HepG2 (cell line): Measurements from ENCODE around the gene PNMA5. TPM values are rescaled to one million over a fixed set of nuclear protein-coding genes. Genes with fewer than 3 reads are reported as not detected.
A peak's percentile ranks its signal among the peaks of the same experiment; 100 is the strongest.

ENCODE experiments used
- ATAC-seq: fragments of 200-7000 bp; cut with Tn5 transposase; 3 replicates; pipeline ENCODE4 v1.9.1; 2020; ENCODE audit warnings: mild to moderate bottlenecking, moderate library complexity
- BruUV-seq: library from RNA; stranded (reverse); fragments of 400-500 nt; replicated peaks from 2 replicates; lab custom pipeline; 2021; lab: Mats Ljungman, UMichigan
- CTCF ChIA-PET: fragments of 300-600 bp; formaldehyde crosslinking; extraction: SDS; loops from one replicate; lab custom pipeline; 2021; ENCODE audit warnings: low total read pairs, inconsistent platforms, low intra/inter-chr PET ratio; lab: Yijun Ruan, JAX
- POLR2A ChIA-PET: fragments of 350-600 bp; sonication (Branson Sonifier 250); formaldehyde crosslinking; loops from one replicate; lab custom pipeline; 2020; ENCODE audit warnings: antibody characterized with exemption, inconsistent platforms; lab: Yijun Ruan, JAX
- DNase-seq: peaks from one replicate; pipeline ENCODE4 v3.0.0-alpha.2; 2015; ENCODE audit warnings: low spot score
- FAIRE-seq: peaks from 3 replicates; lab custom pipeline; 2011; peaks lifted over from hg19 to GRCh38; lab: Jason Lieb, UNC
- H2AFZ ChIP-seq: one replicate; pipeline ENCODE4 v1.6.1; 2011; ENCODE audit warnings: low read length, inconsistent platforms
- H3K27ac ChIP-seq: fragments of 300-600 bp; 3 replicates; pipeline ENCODE4 v1.8.0; 2011; ENCODE audit warnings: mixed run types, mild to moderate bottlenecking, mixed read lengths, low read length, inconsistent platforms; ENCODE audit not compliant: insufficient read depth; ENCODE audit errors: extremely low read length
- H3K27me3 ChIP-seq, 2 experiments: fragments of 200-600 bp in 1 of 2; 2 replicates in 1 of 2; 3 replicates in 1 of 2; pipeline versions ENCODE4 v1.6.0 to v1.8.0; 2011; ENCODE audit warnings: low read length in 2 of 2, mild to moderate bottlenecking in 2 of 2, moderate library complexity in 2 of 2, inconsistent platforms in 1 of 2; ENCODE audit not compliant: insufficient read depth in 2 of 2, control insufficient read depth in 1 of 2
- H3K36me3 ChIP-seq, 2 experiments: fragments of 200-600 bp in 1 of 2; replicated peaks in 1 of 2; 2 replicates in 1 of 2; 3 replicates in 1 of 2; pipeline versions ENCODE4 v1.5.1 to v1.8.0; 2011; ENCODE audit warnings: low read length in 2 of 2, inconsistent platforms in 1 of 2; ENCODE audit not compliant: insufficient read depth in 2 of 2, control insufficient read depth in 1 of 2
- H3K4me1 ChIP-seq: 2 replicates; pipeline ENCODE4 v1.5.1; 2012; ENCODE audit warnings: low read length, inconsistent platforms; ENCODE audit not compliant: insufficient read depth
- H3K4me2 ChIP-seq: 2 replicates; pipeline ENCODE4 v1.6.0; 2011; ENCODE audit warnings: low read depth, low read length, inconsistent platforms
- H3K4me3 ChIP-seq, 3 experiments: fragments of 200-600 bp in 1 of 3; sonication (generic), shearing (Covaris generic) in 1 of 3; replicated peaks in 1 of 3; 2 replicates each; pipeline ENCODE4 v1.5.1; 2011 to 2016; ENCODE audit warnings: low read length in 3 of 3, inconsistent platforms in 2 of 3, low read depth in 2 of 3, mild to moderate bottlenecking in 2 of 3, control low read depth in 1 of 3, mixed read lengths in 1 of 3; ENCODE audit not compliant: insufficient read depth in 1 of 3
- H3K79me2 ChIP-seq: one replicate; pipeline ENCODE4 v1.6.1; 2011; ENCODE audit warnings: low read length, inconsistent platforms; ENCODE audit not compliant: insufficient read depth
- H3K9ac ChIP-seq: 2 replicates; pipeline ENCODE4 v1.6.0; 2011; ENCODE audit warnings: mild to moderate bottlenecking, low read depth, low read length, inconsistent platforms; ENCODE audit not compliant: insufficient read depth
- H3K9me3 ChIP-seq: 2 replicates; pipeline ENCODE4 v1.5.1; 2012; ENCODE audit warnings: mild to moderate bottlenecking, low read length
- H4K20me1 ChIP-seq: 2 replicates; pipeline ENCODE4 v1.6.0; 2011; ENCODE audit warnings: inconsistent platforms, mild to moderate bottlenecking, low read length, moderate library complexity; ENCODE audit not compliant: insufficient read depth
- BHLHE40 ChIP-seq: IDR thresholded peaks from 2 replicates; pipeline ENCODE4 v1.6.1; 2011; ENCODE audit warnings: low read length, improper control_type of control experiment
- CEBPB ChIP-seq: IDR thresholded peaks from 2 replicates; pipeline ENCODE4 v1.6.1; 2011; ENCODE audit warnings: low read depth, low read length, improper control_type of control experiment, borderline replicate concordance
- HHEX ChIP-seq: IDR thresholded peaks from 2 replicates; pipeline ENCODE4 v1.6.1; 2016; ENCODE audit warnings: control low read depth
- MAZ ChIP-seq, 2 experiments: sonication (generic) in 1 of 2; formaldehyde crosslinking in 1 of 2; IDR thresholded peaks; 2 replicates each; pipeline versions ENCODE4 v1.5.0 to v1.6.1; 2012 to 2020; ENCODE audit warnings: low read depth in 2 of 2, mild to moderate bottlenecking in 2 of 2, borderline replicate concordance in 1 of 2, improper control_type of control experiment in 1 of 2, low read length in 1 of 2, missing genetic modification reagents in 1 of 2, moderate library complexity in 1 of 2
- NFE2L1 ChIP-seq: sonication (generic); formaldehyde crosslinking; IDR thresholded peaks from 2 replicates; pipeline ENCODE4 v1.4.0; 2020; ENCODE audit warnings: missing genetic modification reagents, mild to moderate bottlenecking, borderline replicate concordance
- REXO4 ChIP-seq: sonication (generic); formaldehyde crosslinking; IDR thresholded peaks from 2 replicates; pipeline ENCODE4 v1.8.0; 2022; ENCODE audit warnings: missing genetic modification reagents, mild to moderate bottlenecking, borderline replicate concordance
- RFXANK ChIP-seq: IDR thresholded peaks from 2 replicates; pipeline ENCODE4 v1.6.1; 2016
- ZNF207 ChIP-seq: fragments of 450-650 bp; IDR thresholded peaks from 2 replicates; pipeline ENCODE4 v1.6.1; 2016; ENCODE audit warnings: antibody characterized with exemption, borderline replicate concordance
- ZNF296 ChIP-seq: sonication (generic); formaldehyde crosslinking; conservative IDR thresholded peaks from 2 replicates; pipeline ENCODE4 v1.5.0; 2020; ENCODE audit warnings: mild to moderate bottlenecking, missing genetic modification reagents
- ZNF333 ChIP-seq: sonication (generic); formaldehyde crosslinking; IDR thresholded peaks from 2 replicates; pipeline ENCODE4 v1.4.0; 2020; ENCODE audit warnings: mild to moderate bottlenecking, missing genetic modification reagents, borderline replicate concordance
- ZNF460 ChIP-seq: sonication (generic); formaldehyde crosslinking; IDR thresholded peaks from 2 replicates; pipeline ENCODE4 v1.5.1; 2020; ENCODE audit warnings: missing genetic modification reagents, mild to moderate bottlenecking, borderline replicate concordance
- ZNF572 ChIP-seq: sonication (generic); formaldehyde crosslinking; IDR thresholded peaks from 2 replicates; pipeline ENCODE4 v1.5.1; 2020; ENCODE audit warnings: mild to moderate bottlenecking, missing genetic modification reagents
- ZNF777 ChIP-seq: sonication (generic); formaldehyde crosslinking; IDR thresholded peaks from 2 replicates; pipeline ENCODE4 v1.4.0; 2020; ENCODE audit warnings: missing genetic modification reagents
- ZSCAN12 ChIP-seq: sonication (generic); formaldehyde crosslinking; IDR thresholded peaks from 2 replicates; pipeline ENCODE4 v1.9.0; 2021; ENCODE audit warnings: mild to moderate bottlenecking, missing genetic modification reagents
- ZSCAN29 ChIP-seq: sonication (generic); formaldehyde crosslinking; conservative IDR thresholded peaks from 2 replicates; pipeline ENCODE4 v1.4.0; 2020; ENCODE audit warnings: mild to moderate bottlenecking, missing genetic modification reagents
- WGBS: methylation state at CpG from one replicate; pipeline ENCODE4 v1.1.6; 2017; ENCODE audit warnings: low lambda C conversion rate; 5-methylcytosine and 5-hydroxymethylcytosine counted together
- in situ Hi-C: cut with HindIII; loops from 2 replicates; pipeline ENCODE4 v1.10.0; 2017; ENCODE audit warnings: low pct_unique_long_range_greater_than_20kb; ENCODE audit not compliant: extremely low pct_ligation_motif_present
- intact Hi-C: fragments of 100-400 bp; cut with micrococcal nuclease; formaldehyde crosslinking; loops from one replicate; pipeline ENCODE4 v1.10.0; 2022; ENCODE audit not compliant: unreplicated experiment
- polyA plus RNA-seq, 8 experiments: library from polyadenylated mRNA; depleted of rRNA in 3 of 8; stranded (reverse) in 7 of 8; unstranded in 1 of 8; fragments of >200 nt; fragmentation: Illumina TruSeq in 4 of 8; extraction: Trizol in 4 of 8; gene quantifications; 2 replicates each; pipeline versions ENCODE4 v1.2.1 to v1.2.3, GENCODE V29; 2011 to 2016; ENCODE audit warnings: low read depth in 4 of 8, missing spikeins in 1 of 8, mixed read lengths in 1 of 8; ENCODE audit not compliant: insufficient read depth in 1 of 8
- total RNA-seq, 5 experiments: library from RNA; depleted of rRNA; stranded (reverse); fragments of >200 nt; fragmentation: Illumina TruSeq; extraction: Trizol; gene quantifications; 2 replicates each; pipeline ENCODE4 v1.2.3, GENCODE V29; 2016; ENCODE audit warnings: low read depth in 1 of 5
- TF ChIP-seq, protein P1 (sequence below): sonication (generic); formaldehyde crosslinking; IDR thresholded peaks from 2 replicates; pipeline ENCODE4 v1.4.0; 2020; ENCODE audit warnings: missing genetic modification reagents, borderline replicate concordance
- TF ChIP-seq, protein P2 (sequence below): sonication (generic); IDR thresholded peaks from 2 replicates; pipeline ENCODE4 v1.6.1; 2016; ENCODE audit warnings: low read depth, borderline replicate concordance

The PNMA5 gene
- total and polyA plus RNA-seq, 2 of the 13 experiments (the other 11 are each of a cell fraction or from before 2014, with no cell fraction given) = not detected

DNA sequence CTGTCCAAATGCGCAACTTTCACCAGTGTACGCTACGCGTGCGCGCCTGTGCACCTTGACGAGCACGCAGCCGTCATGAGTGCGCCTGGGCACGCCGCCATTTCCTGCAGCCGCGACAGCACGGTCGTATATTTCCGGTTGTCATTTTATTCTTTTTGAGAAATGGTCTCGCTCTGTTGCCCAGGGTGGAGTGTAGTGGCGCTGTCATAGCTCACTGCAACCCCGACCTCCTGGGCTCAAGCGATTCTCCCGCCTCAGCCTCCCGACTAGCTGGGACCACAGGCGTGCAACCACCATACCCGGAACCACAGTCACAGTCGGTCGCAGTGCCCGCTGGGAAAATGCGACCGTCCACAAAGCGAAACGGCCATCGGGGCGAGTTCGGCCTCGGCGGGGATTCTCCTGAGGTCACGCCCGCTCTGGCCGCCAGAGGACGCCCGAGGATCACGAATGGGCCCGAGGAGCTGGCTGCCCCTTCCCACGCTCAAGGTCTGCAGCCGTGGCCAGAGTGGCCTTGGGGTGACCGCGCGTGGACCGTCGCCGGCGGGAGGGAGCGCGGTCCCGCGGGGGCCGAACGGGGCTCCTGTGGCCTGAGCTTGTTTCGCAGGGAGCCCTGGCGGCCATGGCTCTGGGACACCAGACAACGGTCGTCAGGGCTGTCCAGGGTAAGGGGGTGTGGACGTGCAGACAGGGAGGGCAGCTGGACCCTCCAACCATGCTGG lies 38.6 kb upstream of the PNMA5 start (continued):
- TF ChIP-seq MAZ (IDR thresholded peaks at IDR 0.05; ENCODE audit: borderline replicate concordance, low read depth, low read length) = no peak
- TF ChIP-seq MAZ (CRISPR knock-in tag; IDR thresholded peaks at IDR 0.05; ENCODE audit: low read depth) = peak; percentile 30; the same call in 1 of the 2 replicates
- no peak for TF ChIP-seq ZNF333 (CRISPR knock-in tag)
- TF ChIP-seq HHEX (CRISPR knock-in tag) = no peak
- no peak for TF ChIP-seq ZSCAN12 (CRISPR knock-in tag)
- TF ChIP-seq ZNF777 (CRISPR knock-in tag) = peak; percentile 71; the same call in 1 of the 2 replicates
- no peak for TF ChIP-seq ZSCAN29 (CRISPR knock-in tag)
- TF ChIP-seq, protein P1, sequence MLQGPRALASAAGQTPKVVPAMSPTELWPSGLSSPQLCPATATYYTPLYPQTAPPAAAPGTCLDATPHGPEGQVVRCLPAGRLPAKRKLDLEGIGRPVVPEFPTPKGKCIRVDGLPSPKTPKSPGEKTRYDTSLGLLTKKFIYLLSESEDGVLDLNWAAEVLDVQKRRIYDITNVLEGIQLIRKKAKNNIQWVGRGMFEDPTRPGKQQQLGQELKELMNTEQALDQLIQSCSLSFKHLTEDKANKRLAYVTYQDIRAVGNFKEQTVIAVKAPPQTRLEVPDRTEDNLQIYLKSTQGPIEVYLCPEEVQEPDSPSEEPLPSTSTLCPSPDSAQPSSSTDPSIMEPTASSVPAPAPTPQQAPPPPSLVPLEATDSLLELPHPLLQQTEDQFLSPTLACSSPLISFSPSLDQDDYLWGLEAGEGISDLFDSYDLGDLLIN (CRISPR knock-in tag) = 0 out of 2 replicates have a peak, but pooled peaks have one; percentile 12
- no peak for TF ChIP-seq ZNF572
- TF ChIP-seq NFE2L1 (CRISPR knock-in tag) = no peak
- TF ChIP-seq ZNF207 = no peak

DNA sequence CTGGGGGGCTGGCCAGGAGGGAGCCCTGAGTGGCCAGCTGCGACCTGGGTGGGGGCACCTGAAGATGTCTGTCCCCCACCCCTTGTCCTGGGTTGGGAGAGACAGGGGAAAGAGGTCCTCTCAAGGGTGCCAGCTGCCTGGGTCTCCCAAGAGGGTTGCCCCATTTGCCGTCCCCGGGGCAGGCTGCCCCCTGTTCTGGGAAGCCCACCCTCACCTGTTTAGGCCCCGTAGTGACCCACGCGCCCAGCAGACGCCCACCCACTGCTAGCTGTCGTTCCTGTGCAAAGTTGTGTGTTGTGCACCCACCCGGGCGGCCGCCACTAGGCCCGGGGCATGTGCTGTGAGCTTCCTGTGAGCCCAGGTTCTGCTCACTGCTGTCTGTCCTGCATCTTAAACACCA lies 36.9 kb upstream of the PNMA5 start:
- CTCF ChIA-PET = no interaction called here
- no peak overlapping the region for H3K4me2 ChIP-seq
- DNase-seq (no peak), FAIRE-seq (no peak), ATAC-seq (no peak)
- no peaks in the 10 kb centered on the region for H3K9me3 ChIP-seq
- 80% methylated on average over 1 of the region's 12 CpGs for WGBS
- no TSS peak for BruUV-seq
- no peaks in the 10 kb centered on the region for H4K20me1 ChIP-seq
- H3K9ac ChIP-seq = no peak overlapping the region
- in situ Hi-C loops = loop anchor here (5.0 to 10.0 kb wide), 2 partner anchors 88 to 384 kb away; partner anchors contain the start of gene ZFP92
- no peak overlapping the region for H3K27ac ChIP-seq
- TF ChIP-seq RFXANK (CRISPR knock-in tag) (no peak), BHLHE40 (no peak), CEBPB (no peak), ZNF460 (CRISPR knock-in tag) (no peak), REXO4 (no peak), ZNF296 (CRISPR knock-in tag) (no peak)
- TF ChIP-seq, protein P2, sequence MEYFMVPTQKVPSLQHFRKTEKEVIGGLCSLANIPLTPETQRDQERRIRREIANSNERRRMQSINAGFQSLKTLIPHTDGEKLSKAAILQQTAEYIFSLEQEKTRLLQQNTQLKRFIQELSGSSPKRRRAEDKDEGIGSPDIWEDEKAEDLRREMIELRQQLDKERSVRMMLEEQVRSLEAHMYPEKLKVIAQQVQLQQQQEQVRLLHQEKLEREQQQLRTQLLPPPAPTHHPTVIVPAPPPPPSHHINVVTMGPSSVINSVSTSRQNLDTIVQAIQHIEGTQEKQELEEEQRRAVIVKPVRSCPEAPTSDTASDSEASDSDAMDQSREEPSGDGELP = no peak
- no peaks in the 10 kb centered on the region for H3K36me3 ChIP-seq
- H3K4me3 ChIP-seq = no peak overlapping the region
- 0 out of 2 replicates have a peak, but pooled peaks cover 9% of the 10 kb centered on the region for H3K4me1 ChIP-seq
- no peaks in the 10 kb centered on the region for H3K27me3 ChIP-seq
- H2AFZ ChIP-seq = no peak overlapping the region
- POLR2A ChIA-PET = no interaction called here
- H3K79me2 ChIP-seq = no peaks in the 10 kb centered on the region
- intact Hi-C loops = no loop called here
